Effector memory CD4-positive, alpha-beta T cell (primary cell): ENCODE measurements around the gene FGD3.

Experiments
- DNase-seq, 3 donors: peaks; one replicate each; pipeline ENCODE4 v3.0.0-alpha.2; 2020
- H3K27ac ChIP-seq: 2 replicates; pipeline ENCODE4 v1.7.0; 2013; ENCODE audit warnings: mild to moderate bottlenecking, low read length, moderate library complexity; ENCODE audit not compliant: insufficient read depth, poor library complexity, severe bottlenecking
- H3K27me3 ChIP-seq: replicated peaks from 2 replicates; pipeline ENCODE4 v1.7.0; 2013; ENCODE audit warnings: mild to moderate bottlenecking, low read length; ENCODE audit not compliant: insufficient read depth, control insufficient read depth, poor library complexity, severe bottlenecking
- H3K36me3 ChIP-seq: 2 replicates; pipeline ENCODE4 v1.7.0; 2013; ENCODE audit warnings: mild to moderate bottlenecking, low read length, moderate library complexity; ENCODE audit not compliant: control insufficient read depth, insufficient read depth
- H3K4me1 ChIP-seq: 2 replicates; pipeline ENCODE4 v1.7.0; 2013; ENCODE audit warnings: low read length, mild to moderate bottlenecking; ENCODE audit not compliant: control insufficient read depth, insufficient read depth, poor library complexity, severe bottlenecking
- H3K4me3 ChIP-seq: 2 replicates; pipeline ENCODE4 v1.7.0; 2013; ENCODE audit warnings: low read length, low read depth, mild to moderate bottlenecking; ENCODE audit not compliant: insufficient read depth, poor library complexity, severe bottlenecking
- H3K9me3 ChIP-seq: 2 replicates; pipeline ENCODE4 v1.7.0; 2013; ENCODE audit warnings: mild to moderate bottlenecking, low read length, moderate library complexity; ENCODE audit not compliant: control insufficient read depth

FGD3 gene

DNA sequence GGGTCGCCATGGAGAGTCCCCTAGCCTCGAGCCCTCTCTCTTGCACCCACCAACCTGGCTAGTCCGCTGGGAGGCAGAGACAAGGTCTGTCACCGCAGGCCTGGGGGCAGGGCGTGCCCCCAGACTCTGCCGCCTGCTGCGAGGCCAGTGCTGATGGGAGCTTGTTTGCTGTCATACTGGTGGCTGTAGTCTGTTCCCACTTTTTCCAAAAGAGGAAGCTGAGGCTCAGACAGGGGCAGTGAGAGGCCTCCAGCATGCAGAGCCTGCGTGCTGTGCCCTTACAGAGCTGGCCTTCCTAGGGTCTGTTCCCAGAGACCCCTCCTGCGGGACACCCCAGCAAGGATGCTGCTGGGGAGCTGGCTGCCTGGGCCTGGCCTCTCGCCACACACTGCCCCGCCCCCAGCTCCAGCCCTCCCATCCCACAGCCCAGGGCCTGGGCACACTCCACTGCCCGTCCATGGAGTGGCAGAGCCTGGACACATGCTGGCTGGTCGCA is 90.2 kb downstream of the FGD3 start:
- no peak for DNase-seq
- H3K9me3 ChIP-seq = no peaks in the 10 kb centered on the region
- peaks cover 17% of the 10 kb centered on the region for H3K4me1 ChIP-seq
- no peaks in the 10 kb centered on the region for H3K27me3 ChIP-seq
- no peak overlapping the region for H3K4me3 ChIP-seq
- peak overlapping the region; percentile 1 for H3K27ac ChIP-seq
- H3K36me3 ChIP-seq = peaks cover 47% of the 10 kb centered on the region

DNA sequence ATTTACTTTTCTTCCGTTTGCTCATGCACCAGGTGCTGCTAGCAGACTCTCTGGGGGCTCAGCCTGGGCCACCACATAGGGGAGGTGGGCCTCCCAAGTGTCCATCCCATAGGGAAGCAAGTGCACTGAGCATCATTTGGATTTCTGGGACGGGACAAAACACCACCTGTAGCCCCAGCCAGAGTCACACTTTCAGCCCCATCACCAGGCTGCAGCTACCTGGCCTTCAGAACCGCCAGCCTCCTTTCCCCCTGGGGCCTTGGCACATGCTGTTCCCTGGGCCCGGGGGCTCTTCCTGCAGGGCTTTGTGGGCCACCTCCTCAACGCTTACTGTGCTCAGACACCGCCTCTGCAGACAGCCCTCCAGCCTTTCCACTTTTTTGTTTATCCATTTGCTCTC is 91.6 kb downstream of the FGD3 start:
- Histone ChIP-seq H3K9me3 (no peaks in the 10 kb centered on the region), H3K27ac (peak overlapping the region; percentile 7), H3K4me1 (peaks cover 13% of the 10 kb centered on the region), H3K36me3 (peaks cover 34% of the 10 kb centered on the region), H3K27me3 (no peaks in the 10 kb centered on the region), H3K4me3 (no peak overlapping the region)
- no peak for DNase-seq

- H3K4me1 ChIP-seq = peaks cover 12% of the 10 kb centered on the region
- peaks cover 28% of the 10 kb centered on the region for H3K36me3 ChIP-seq
- no peaks in the 10 kb centered on the region for H3K27me3 ChIP-seq
- H3K9me3 ChIP-seq = no peaks in the 10 kb centered on the region
- peak overlapping the region; percentile 7 for H3K27ac ChIP-seq
- H3K4me3 ChIP-seq = no peak overlapping the region
- no peak for DNase-seq
Observed at GRCh38 chr9:93039456-93039855, 92.1 kb downstream of the FGD3 start.

- no peak for DNase-seq
- H3K27me3 ChIP-seq = no peaks in the 10 kb centered on the region
- H3K27ac ChIP-seq = no peak overlapping the region
- no peak overlapping the region for H3K4me3 ChIP-seq
- peaks cover 11% of the 10 kb centered on the region for H3K4me1 ChIP-seq
- H3K36me3 ChIP-seq = peaks cover 23% of the 10 kb centered on the region
- H3K9me3 ChIP-seq = no peaks in the 10 kb centered on the region
Observed at GRCh38 chr9:93039976-93040375, 92.7 kb downstream of the FGD3 start.

DNA sequence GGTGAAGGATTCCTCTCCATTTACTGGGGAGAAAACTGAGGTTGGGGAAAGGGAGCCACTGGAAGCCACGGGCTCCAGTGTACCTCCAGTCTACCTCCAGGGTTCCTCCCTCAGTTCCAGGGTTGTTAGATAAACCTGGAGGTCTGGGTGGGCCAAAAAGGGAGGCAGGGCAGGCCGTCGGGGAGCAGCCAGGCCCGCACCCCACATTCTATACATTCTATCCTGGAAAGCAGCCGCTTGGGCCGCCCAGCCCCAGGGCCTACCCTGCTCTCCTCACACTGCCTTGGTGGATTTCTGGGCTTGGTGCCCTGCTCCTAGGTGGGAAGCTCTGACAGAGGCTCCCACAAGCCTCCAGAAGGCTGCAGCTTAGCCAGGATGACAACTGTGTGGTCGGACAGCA is 93.1 kb downstream of the FGD3 start:
- Histone ChIP-seq H3K9me3 (no peaks in the 10 kb centered on the region), H3K27ac (no peak overlapping the region), H3K4me3 (no peak overlapping the region), H3K36me3 (peaks cover 19% of the 10 kb centered on the region), H3K4me1 (peaks cover 10% of the 10 kb centered on the region), H3K27me3 (no peaks in the 10 kb centered on the region)
- DNase-seq = no peak

DNA sequence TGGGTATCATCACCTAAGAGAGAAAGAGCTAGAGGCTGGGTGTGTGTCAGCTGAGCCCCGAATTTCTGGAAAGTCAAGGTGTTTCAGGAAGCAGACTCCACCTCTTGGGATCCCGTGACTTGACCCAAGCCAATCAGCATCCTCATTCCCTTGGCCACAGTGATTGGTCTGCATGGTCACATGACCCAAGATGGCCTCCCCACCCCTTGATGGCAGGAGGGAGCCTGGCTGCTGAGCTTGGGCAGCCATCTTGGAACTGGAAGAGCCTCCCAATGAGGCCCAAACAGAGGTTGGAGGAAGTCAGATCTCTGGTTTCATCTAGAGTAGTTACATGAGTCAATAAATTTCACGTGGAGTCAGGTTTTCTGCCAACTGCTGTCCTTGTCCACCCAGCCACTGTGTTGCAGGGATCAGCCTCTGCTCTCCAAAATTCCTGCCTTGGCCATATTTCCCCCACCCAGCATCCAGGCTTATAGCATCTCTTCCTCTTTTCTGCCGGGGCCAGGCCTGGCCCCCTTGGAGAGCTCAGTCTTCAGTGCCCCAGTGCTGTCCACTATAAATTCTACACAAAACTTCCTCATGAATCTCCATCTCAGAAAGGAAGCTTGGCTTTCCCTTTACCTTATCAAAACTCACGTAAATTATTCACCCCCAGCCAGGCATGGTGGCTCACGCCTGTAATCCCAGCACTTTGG is 93.9 kb downstream of the FGD3 start:
- Histone ChIP-seq H3K9me3 (no peaks in the 10 kb centered on the region), H3K4me1 (peaks cover 8% of the 10 kb centered on the region), H3K27me3 (no peaks in the 10 kb centered on the region), H3K27ac (no peak overlapping the region), H3K4me3 (no peak overlapping the region), H3K36me3 (peaks cover 11% of the 10 kb centered on the region)
- no peak for DNase-seq

DNA sequence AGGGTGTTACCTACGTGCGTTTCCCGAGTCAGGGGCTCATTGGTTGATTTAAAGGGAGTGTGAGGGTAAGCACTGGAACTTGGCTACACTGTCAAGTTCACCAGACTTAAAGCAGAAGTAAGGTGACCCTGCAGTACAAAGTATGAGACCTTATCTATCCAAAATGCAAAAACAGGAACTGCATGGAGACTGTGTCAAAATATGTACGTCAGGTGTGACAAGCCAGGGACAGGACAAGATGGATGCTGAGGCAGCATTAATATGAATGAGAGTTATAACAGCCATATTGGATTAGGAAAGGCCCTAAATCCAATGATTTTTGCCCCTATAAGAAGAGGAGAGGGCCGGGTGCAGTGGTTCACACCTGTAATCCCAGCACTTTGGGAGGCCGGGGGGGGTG is 95.8 kb downstream of the FGD3 start:
- Histone ChIP-seq H3K27me3 (no peaks in the 10 kb centered on the region), H3K27ac (no peak overlapping the region), H3K36me3 (no peaks in the 10 kb centered on the region), H3K9me3 (no peaks in the 10 kb centered on the region), H3K4me3 (no peak overlapping the region), H3K4me1 (no peaks in the 10 kb centered on the region)
- DNase-seq = no peak

DNA sequence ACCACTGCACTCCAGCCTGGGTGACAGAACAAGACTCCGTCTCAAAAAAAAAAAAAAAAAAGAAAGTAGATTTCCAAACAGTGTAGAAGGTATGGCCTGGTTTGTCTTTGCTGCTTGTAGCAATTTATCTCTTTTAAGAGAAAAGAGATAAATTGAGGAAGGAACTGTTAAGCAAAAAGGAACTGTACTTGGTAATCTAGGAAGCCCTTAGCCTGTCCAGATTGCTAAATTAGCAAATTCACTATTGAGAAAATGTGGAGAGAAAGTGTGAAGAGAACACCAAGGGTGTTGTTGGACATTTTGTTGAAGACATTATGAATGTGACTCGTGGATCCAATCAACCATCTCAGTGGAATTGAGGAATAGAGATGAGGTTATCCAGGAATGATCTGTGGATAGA is 98.2 kb downstream of the FGD3 start:
- Histone ChIP-seq H3K27ac (no peak overlapping the region), H3K4me3 (no peak overlapping the region), H3K27me3 (no peaks in the 10 kb centered on the region), H3K9me3 (no peaks in the 10 kb centered on the region), H3K4me1 (peaks cover 2% of the 10 kb centered on the region), H3K36me3 (no peaks in the 10 kb centered on the region)
- DNase-seq = no peak

DNA sequence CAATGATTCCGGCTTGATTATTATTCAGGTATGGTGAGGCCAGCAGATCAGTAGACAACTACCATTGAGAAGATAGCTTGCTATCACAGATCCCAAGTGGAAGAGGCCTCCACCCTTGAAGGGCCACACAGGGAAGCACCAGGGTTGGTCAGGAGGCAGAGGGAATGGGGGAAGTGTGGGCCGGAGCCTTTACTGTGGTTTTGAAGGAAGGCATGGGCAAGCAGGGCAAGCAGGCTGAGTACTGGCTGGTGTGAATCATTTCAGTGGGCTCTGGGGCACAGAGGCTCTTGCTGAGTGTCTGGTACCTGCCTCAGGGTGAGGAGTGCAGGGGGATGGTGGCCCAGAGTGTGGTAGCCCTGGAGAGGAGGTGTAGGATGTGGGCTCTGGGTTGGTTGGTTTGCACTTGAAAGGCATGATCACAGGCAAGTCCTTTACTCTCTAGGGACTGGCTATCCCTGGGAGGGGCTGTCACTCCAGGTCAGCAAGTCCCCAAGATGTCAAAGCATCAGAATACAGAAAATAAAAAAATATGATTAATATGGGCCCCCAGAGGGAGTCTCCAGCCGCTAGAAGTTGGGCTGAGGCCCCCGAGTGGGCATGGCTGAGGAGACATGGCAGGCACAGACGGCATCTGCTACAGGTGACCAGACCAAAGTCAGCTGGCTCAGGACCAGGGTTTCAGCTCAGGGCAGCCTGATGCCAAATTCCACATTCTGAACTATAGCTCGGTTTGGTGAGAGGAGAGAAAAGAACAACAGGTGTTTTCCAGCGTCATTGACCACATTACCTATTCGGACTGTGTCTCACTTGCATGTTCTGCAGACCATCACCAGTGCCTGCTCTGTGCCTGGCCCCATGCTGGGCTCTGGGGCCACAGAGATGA is 101.5 kb downstream of the FGD3 start:
- no peak for DNase-seq
- Histone ChIP-seq H3K4me1 (peaks cover 2% of the 10 kb centered on the region), H3K4me3 (no peak overlapping the region), H3K36me3 (no peaks in the 10 kb centered on the region), H3K9me3 (no peaks in the 10 kb centered on the region), H3K27ac (no peak overlapping the region), H3K27me3 (no peaks in the 10 kb centered on the region)

- H3K4me3 ChIP-seq = no peak overlapping the region
- H3K4me1 ChIP-seq = peaks cover 2% of the 10 kb centered on the region
- no peaks in the 10 kb centered on the region for H3K9me3 ChIP-seq
- H3K27me3 ChIP-seq = no peaks in the 10 kb centered on the region
- no peak for DNase-seq
- no peak overlapping the region for H3K27ac ChIP-seq
- no peaks in the 10 kb centered on the region for H3K36me3 ChIP-seq
Observed at GRCh38 chr9:93049491-93049890, 102.2 kb downstream of the FGD3 start.
